NCI-H2227 (cell line): ENCODE results near the gene MRFAP1.

Experiments
- DNase-seq: peaks from one replicate; lab custom pipeline; 2025; ENCODE audit not compliant: unreplicated experiment; lab: John Stamatoyannopoulos, UW

Gene MRFAP1

GRCh38 chr4:6640292-6641163, at the start of gene MRFAP1:
MRFAP1 (plus strand) TSS chr4:6640685; CDS start chr4:6640863, 178 bp downstream.
- DNase-seq, result peak; percentile 94

DNA sequence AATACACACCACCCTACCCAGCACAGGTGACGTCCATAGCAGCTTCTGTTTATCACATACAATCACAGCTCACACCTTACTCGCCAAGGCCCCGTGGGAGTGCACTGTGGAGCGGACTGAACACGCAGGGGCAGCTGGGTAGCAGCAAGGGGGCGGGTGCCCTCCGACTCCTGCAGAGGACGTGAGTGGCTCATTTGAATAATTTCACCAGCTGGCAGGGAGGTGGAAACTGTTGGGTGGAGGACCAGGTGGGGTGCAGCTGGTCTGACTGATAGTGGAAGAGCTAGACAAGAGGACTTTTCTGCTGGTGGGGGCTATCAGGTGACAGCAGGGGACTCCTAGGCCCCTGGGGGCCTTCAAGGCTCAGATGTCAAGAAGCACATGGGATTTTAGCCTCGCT, 49.2 kb upstream of the MRFAP1 start:
- DNase-seq, result no peak

GRCh38 chr4:6591781-6592180, 48.7 kb upstream of the MRFAP1 start:
- DNase-seq, result no peak

- DNase-seq, result no peak
These were observed 47.5 kb upstream of the MRFAP1 start for GRCh38 chr4:6592804-6593563.

DNA sequence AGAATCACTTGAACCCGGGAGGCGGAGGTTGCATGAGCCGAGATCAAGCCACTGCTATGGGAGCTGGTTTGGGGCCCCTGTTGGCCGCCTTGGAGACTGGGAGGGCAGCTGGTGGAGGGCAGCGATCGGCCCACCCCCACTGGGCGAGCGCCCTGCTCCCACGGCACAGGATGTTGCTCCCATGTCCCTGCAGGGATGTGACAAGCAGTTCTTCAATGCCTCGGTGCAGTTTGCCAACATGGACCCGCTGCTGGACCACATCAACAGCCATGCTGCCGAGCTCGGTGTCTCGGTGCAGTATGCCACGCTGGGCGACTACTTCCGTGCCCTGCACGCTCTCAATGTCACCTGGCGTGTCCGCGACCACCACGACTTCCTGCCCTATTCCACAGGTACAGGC, 46.1 kb upstream of the MRFAP1 start:
- no peak for DNase-seq

DNA sequence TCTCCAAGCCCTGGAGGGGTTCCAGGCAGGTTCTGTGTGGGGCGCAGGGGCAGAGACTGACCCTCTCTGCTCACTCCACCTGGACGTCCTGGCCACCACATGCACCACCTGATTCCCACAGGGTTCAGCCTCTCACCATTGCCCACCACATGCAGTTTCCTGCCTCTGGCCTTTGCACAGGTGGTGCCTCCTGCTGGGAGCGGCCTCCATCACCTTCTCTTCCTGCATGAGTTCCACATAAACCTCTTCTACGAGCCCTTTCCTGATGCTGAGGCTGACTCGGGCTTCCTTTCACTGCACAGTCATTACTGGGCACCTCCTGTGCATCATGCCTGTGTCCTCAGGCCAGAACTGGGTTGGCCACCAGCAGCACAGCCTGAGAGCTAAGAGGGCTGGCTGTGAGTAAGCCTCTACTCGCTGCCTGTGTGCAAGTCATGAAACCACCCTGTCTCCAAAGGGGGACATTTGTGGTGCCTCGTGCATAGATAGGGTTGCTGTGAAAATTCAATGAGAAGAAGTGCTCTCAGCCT, 45.6 kb upstream of the MRFAP1 start:
- DNase-seq, result no peak

GRCh38 chr4:6595897-6596537, 44.5 kb upstream of the MRFAP1 start:
- DNase-seq, result no peak

- no peak for DNase-seq
These were observed 43.5 kb upstream of the MRFAP1 start for GRCh38 chr4:6596948-6597347.

DNA sequence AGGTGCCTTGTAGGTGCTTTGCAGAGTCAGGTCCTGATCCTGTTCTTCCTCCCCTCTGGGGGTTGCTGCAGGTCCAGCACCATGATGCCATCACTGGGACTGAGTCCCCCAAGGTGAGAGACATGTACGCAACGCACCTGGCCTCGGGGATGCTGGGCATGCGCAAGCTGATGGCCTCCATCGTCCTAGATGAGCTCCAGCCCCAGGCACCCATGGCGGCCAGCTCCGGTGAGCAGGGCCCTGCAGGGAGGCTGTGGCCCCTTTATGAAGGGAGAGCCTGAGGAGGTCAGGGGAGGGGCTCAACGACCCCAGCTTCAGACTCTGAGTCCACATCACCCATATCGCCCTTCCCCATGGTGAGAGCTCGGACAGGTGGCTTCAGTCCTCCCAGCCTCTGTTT, 42.4 kb upstream of the MRFAP1 start:
- no peak for DNase-seq

GRCh38 chr4:6598641-6599040, 41.8 kb upstream of the MRFAP1 start:
- no peak for DNase-seq

- no peak for DNase-seq
These were observed 38.7 kb upstream of the MRFAP1 start for GRCh38 chr4:6601661-6602250.

GRCh38 chr4:6602289-6602688, 38.2 kb upstream of the MRFAP1 start:
- no peak for DNase-seq

- DNase-seq, result no peak
These were observed 37.4 kb upstream of the MRFAP1 start for GRCh38 chr4:6603128-6603527.

DNA sequence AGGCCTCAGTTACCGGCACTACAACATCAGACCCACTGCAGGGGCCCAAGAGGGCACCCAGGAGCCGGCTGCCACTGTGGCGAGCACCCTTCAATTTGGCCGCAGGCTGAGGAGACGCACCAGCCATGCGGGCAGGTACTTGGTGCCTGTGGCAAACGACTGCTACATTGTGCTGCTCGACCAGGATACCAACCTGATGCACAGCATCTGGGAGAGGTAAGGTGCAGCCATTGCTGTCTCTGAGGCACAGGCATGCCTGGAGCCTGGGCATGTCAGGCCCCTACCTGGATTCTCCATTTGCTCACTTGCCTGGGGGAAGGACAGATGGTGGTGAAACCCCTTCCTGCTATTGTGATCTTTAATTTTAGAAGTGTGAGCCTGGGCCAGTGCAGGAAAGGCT, 35.4 kb upstream of the MRFAP1 start:
- DNase-seq, result no peak

- no peak for DNase-seq
These were observed 34.9 kb upstream of the MRFAP1 start for GRCh38 chr4:6605605-6606004.

- no peak for DNase-seq
These were observed 33.8 kb upstream of the MRFAP1 start for GRCh38 chr4:6606465-6607235.

DNA sequence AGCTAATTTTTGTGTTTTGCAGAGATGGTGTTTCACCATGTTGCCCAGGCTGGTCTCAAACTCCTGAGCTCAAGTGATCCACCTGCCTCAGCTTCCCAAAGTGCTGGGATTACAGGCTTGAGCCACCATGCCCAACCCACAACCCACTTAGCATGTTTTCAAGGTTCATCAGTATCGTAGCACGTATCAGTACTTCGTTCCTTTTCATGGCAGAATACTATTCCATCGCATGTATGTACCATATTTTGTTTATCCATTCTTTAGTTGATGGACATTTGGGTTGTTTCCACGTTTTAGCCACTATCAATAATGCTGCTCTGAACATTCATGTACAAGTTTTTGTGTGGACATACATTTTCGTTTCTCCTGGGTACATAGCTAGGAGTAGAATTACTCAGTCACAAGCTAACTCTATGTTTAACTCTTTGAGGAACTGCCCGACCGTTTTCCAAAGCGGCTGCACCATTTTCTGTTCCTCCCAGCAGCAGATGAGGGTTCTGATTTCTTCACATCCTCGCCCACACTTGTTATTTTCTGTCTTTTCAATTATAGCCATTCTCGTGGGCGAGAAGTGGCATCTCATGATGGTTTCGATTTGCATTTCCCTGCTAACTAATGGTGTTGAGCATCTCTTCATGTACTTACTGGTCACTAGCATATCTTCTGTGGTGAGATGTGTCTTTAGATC, 33.0 kb upstream of the MRFAP1 start:
- no peak for DNase-seq

DNA sequence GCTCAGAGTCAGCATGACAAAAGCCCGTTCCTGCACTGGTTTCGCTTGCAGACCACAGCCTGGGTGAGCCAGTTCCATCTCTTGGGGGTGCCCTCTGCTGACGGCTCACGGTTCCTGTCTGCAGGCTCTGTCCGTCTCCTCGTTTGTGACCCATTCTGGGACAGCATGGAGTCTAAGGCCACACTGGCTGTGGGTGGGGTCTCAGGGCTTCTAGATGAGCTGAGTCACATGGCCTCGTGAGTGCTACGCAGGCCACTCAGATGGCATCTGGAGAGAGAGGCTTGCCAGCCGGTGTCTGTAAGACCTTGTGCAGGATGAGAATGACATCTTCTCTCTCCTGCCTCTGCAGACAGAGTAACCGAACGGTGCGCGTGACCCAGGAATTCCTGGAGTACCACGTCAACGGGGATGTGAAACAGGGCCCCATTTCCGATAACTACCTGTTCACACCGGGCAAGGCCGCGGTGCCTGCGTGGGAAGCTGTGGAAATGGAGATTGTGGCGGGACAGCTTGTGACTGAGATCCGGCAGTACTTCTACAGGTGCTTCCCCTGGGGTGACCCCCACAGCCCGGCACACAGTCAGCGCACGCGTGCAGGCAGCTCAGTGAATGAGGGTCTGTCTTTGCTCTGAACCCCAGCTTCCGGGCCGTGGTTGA, 31.6 kb upstream of the MRFAP1 start:
- DNase-seq, result no peak

DNA sequence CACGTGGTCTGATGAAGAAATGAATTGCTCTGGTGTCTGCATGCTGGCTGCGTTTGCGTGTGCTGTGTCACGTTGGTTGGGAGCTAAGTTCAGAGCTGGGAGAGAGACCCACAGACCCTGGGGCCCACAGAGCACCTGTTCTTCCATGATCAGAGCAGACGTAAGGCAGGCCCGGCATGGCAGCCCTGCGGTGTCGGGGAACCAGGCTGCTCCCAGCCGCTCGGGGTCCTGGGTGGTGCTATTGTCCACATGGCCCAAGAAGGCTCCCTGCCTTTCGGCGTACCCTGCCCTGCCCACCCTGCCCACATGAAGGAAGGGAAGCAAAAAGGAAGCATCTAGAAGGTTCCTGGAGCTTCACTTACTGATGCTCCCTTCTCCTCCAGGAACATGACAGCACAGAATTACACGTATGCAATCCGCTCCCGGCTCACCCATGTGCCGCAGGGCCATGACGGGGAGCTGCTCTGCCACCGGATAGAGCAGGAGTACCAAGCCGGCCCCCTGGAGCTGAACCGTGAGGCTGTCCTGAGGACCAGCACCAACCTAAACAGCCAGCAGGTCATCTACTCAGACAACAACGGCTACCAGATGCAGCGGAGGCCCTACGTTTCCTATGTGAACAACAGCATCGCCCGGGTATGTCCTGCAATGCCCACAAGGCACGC, 30.9 kb upstream of the MRFAP1 start:
- DNase-seq, result no peak
